Measurements from ENCODE around the gene MLLT3.

- TF ChIP-seq EZH2 (IDR thresholded peaks at IDR 0.05; ENCODE audit: low read depth) (no peak), CTCF (conservative IDR thresholded peaks at IDR 0.05) (no peak)
Observed at GRCh38 chr9:20380546-20380945, 241.8 kb downstream of the MLLT3 start.
